Mucosa of descending colon (tissue), 3 donors: ENCODE measurements around the gene BEAN1. TPM values are rescaled to one million over a fixed set of nuclear protein-coding genes. Genes with fewer than 3 reads are reported as not detected.
A peak's percentile ranks its signal among the peaks of the same experiment; 100 is the strongest.

ENCODE experiments used
- ATAC-seq: fragments of 200-7000 bp; cut with Tn5 transposase; one replicate; pipeline ENCODE4 v1.9.1; 2020; ENCODE audit warnings: mild to moderate bottlenecking, moderate library complexity
- DNase-seq, 3 donors: peaks; one replicate each; pipeline ENCODE4 v3.0.0-alpha.2; 2020
- H3K36me3 ChIP-seq: fragments of 200-600 bp; one replicate; pipeline ENCODE4 v1.8.0; 2021; ENCODE audit warnings: low read depth, mild to moderate bottlenecking
- H3K4me1 ChIP-seq: fragments of 200-600 bp; one replicate; pipeline ENCODE4 v1.8.0; 2021; ENCODE audit warnings: low read depth, mild to moderate bottlenecking
- H3K4me3 ChIP-seq: fragments of 200-600 bp; one replicate; pipeline ENCODE4 v1.8.0; 2021; ENCODE audit warnings: mild to moderate bottlenecking
- H3K9me3 ChIP-seq: fragments of 200-600 bp; one replicate; pipeline ENCODE4 v1.8.0; 2021; ENCODE audit warnings: mild to moderate bottlenecking
- intact Hi-C, 2 donors: fragments of 100-400 bp; cut with DNase I in 1 of 2; cut with micrococcal nuclease in 1 of 2; formaldehyde crosslinking; loops; one replicate each; pipeline versions ENCODE4 v1.11.0 to v1.11.1; 2022; cut with DNase I, micrococcal nuclease
- total RNA-seq, 3 donors: library from RNA; stranded (reverse); fragmentation: NEBNext Ultra II Directional in 2 of 3; extraction: Animal tissue kit (Norgen Biotek cat#: 25700) in 2 of 3; gene quantifications; one replicate each; pipeline versions ENCODE4 v1.2.1 to v1.2.4, GENCODE V29; 2021 to 2023
- TF ChIP-seq, protein P1 (sequence below): fragments of 200-600 bp; IDR thresholded peaks from one replicate; pipeline ENCODE4 v1.8.0; 2022; ENCODE audit warnings: antibody characterized with exemption, mild to moderate bottlenecking
- donor health status: DM: no; HTN: no; CAD: no; lungs with moderate emphysema.
- donor health status: DM: no; HTN: no; CAD: no.
- donor health status: DM: no; HTN: yes; CAD: no.

Gene BEAN1
- total RNA-seq, 3 donors from 2014 or later, result 0.22 TPM; not detected in 2

DNA sequence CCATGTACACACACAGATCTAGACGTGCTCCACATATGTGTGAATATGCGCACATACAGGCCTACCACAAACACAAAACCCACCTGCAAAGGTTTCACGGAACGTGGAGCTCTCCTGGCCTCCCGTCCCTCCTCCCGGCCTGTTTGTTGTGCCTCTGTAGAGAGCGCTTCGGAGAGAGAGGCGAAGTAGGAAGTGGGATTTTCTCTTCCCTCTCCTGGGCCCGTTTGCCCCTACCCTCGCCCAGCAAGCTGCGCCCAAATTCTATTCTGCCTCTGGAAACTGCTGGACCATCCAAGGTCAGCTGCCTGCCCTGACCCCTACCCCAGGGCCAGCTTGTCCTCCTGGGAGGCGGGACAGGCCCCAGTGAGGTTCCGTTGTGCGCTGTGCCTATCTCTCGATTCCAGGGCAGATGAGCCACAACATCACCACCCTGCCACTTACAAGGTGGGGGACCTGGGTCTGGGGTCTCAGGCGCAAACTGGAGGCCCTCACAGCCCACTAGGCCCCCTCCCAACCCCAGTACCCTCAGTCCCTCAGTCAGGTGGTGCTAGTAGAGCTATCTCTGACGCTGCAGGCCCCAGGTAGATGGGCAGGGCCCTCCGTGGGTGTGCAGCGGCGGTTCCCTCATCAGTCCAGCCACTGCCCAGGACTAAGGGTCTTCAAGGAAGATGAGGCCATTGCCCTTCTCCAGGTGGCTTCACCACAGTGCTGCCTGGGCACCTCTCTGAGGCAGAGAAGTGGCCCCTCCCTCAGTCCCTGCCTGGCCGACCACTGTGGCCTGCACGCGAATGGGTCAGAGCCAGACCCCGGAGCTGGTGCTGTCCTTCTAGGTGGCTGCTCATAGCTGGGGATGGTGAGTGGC is 54.2 kb downstream of the BEAN1 start:
- Histone ChIP-seq H3K4me1 (no peaks in the 10 kb centered on the region), H3K9me3 (no peaks in the 10 kb centered on the region), H3K36me3 (no peaks in the 10 kb centered on the region), H3K4me3 (no peak overlapping the region)
- peak in 1 of 3 donors; percentile 17 for DNase-seq
- intact Hi-C loops, result loop anchor here in 1 of 2 donors (5.0 kb wide), 1 partner anchor 74 kb away; no protein-coding TSS in a partner anchor
- ATAC-seq, result no peak
- TF ChIP-seq, protein P1, sequence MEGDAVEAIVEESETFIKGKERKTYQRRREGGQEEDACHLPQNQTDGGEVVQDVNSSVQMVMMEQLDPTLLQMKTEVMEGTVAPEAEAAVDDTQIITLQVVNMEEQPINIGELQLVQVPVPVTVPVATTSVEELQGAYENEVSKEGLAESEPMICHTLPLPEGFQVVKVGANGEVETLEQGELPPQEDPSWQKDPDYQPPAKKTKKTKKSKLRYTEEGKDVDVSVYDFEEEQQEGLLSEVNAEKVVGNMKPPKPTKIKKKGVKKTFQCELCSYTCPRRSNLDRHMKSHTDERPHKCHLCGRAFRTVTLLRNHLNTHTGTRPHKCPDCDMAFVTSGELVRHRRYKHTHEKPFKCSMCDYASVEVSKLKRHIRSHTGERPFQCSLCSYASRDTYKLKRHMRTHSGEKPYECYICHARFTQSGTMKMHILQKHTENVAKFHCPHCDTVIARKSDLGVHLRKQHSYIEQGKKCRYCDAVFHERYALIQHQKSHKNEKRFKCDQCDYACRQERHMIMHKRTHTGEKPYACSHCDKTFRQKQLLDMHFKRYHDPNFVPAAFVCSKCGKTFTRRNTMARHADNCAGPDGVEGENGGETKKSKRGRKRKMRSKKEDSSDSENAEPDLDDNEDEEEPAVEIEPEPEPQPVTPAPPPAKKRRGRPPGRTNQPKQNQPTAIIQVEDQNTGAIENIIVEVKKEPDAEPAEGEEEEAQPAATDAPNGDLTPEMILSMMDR, result no peak

DNA sequence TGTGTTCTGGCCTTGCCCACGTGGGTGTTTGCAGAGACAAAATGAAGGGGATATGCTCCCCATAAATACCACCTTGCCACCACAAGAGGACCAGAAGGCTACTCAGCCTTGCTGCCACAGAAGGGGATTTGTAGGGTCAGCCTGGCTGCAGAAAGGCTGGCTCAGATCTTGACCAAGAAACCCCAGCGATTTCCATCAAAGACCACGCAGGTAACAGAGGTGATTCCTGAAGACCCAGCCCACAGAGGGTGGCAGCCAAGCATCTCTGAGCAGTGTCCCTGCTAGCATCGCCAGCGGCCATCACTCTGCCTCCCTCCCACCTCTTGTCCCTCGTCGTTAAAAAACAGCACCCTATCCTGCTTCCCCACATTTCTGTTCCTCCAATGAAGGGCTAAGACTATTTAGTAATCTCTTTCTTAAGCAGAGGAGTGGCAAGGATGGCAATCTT is 54.9 kb downstream of the BEAN1 start:
- intact Hi-C loops, result loop anchor here (2.0 to 5.0 kb wide), 2 partner anchors 75 kb away; no protein-coding TSS in a partner anchor

DNA sequence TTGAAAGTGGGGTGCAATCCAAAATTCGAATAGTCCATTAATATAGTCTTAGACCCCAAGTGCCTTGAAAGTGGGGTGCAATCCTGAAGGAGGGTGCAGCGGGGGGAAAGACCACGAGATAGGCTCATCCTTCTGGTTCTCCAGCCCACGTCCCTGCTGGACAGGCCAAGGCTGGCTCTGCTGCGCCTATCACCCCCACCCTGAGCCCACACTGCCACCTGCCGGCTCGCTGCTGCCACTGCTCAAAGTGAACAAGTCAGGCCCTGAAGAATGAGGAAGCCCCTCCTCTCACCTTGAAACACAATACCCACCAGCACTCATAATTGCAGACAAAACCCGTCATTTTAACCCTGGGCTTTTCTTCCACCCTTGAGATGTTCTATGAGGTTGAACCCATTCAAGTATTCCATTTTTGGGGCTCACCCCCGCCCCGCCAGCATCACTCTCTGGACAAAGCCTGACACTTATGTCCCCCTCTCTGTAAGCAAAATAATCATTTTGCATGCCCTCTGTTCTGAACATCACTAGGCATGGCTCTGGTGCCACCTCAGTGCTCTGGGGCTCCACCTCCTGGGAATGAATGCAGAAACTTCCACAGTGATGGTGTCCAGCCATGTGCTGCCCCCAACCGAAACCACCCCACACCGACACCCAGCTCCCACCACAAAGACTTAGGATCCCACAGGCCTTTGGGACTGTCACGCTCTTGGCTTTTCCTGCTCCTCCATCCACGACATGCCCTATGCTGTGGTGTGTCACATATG is 56.8 kb downstream of the BEAN1 start:
- no peaks in the 10 kb centered on the region for H3K4me1 ChIP-seq
- TF ChIP-seq, protein P1, result peak; percentile 88
- H3K36me3 ChIP-seq, result no peaks in the 10 kb centered on the region
- no peaks in the 10 kb centered on the region for H3K9me3 ChIP-seq
- no peak overlapping the region for H3K4me3 ChIP-seq
- DNase-seq (peak; percentile 74 to 83 (median 82)), ATAC-seq (peak; percentile 84)
- intact Hi-C loops, result loop anchor here (2.0 to 5.0 kb wide), 2 partner anchors 77 kb away; no protein-coding TSS in a partner anchor

More for the DNA sequence above, 54.9 kb downstream of the BEAN1 start:
- ATAC-seq (no peak), DNase-seq (no peak)
- no peak overlapping the region for H3K4me3 ChIP-seq
- no peaks in the 10 kb centered on the region for H3K4me1 ChIP-seq
- no peaks in the 10 kb centered on the region for H3K9me3 ChIP-seq
- no peaks in the 10 kb centered on the region for H3K36me3 ChIP-seq
- TF ChIP-seq, protein P1, result no peak

DNA sequence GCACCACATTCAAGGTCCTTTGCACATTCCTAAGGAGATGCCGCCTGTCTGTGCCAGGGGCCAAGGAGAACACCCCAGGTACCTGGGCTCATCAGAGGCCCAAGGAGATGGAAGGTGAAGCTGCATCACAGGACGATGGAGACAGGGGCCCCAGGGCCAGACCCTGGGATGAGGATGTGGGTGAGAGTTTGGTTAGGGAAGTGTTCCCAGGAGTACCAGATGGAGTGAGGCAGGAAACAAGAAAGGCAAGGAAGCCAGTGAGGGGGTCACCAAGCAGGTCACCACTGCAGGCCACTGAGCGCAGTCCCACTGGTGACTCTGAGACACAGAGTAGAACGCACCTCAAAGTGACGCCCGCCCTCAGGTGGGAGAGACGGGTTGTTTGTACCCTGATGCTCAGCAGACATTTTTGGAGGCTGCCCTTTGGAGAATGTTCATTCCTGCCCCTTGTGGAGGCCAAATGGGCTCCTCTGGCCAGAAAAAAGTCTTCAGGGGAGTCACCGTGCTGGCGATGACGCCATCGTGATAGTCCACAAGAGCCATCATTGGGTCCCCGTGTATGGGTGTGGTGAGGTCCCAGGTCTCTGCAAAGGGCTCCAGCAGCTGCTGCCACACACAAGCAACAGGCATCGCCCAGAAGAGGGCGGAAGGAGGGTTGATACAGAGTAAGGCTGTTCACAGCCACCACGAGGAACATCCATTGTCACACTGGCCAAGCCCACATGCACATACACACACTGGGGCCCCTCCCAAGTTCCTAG is 57.5 kb downstream of the BEAN1 start:
- intact Hi-C loops, result loop anchor here in 1 of 2 donors (5.0 kb wide), 1 partner anchor 77 kb away; no protein-coding TSS in a partner anchor
- TF ChIP-seq, protein P1, result no peak
- no peaks in the 10 kb centered on the region for H3K9me3 ChIP-seq
- no peaks in the 10 kb centered on the region for H3K36me3 ChIP-seq
- no peaks in the 10 kb centered on the region for H3K4me1 ChIP-seq
- no peak for ATAC-seq
- no peak overlapping the region for H3K4me3 ChIP-seq
- DNase-seq, result peak in 1 of 3 donors; percentile 20

DNA sequence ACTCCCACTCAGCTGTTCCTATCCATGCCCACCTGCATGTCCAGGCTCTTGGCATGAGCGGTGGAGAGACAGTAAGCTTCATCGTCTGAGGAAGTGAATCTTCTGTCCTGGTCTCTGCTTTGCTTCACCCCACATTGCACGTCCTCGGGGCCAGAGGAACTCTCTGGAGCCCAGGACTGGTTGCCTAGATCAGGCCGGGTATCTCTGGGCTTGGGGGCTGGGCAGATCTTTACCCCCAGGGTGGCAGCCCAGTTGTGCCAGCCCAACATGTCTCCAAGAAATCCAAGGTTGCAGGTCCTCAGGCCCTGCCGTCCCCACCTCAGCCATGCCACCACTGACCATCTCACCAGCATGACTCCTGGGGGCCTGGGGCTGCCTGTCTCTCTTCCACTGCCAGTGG is 58.3 kb downstream of the BEAN1 start:
- intact Hi-C loops, result no loop called here
- TF ChIP-seq, protein P1, result no peak
- Histone ChIP-seq H3K4me1 (no peaks in the 10 kb centered on the region), H3K9me3 (no peaks in the 10 kb centered on the region), H3K36me3 (no peaks in the 10 kb centered on the region), H3K4me3 (no peak overlapping the region)
- no peak for ATAC-seq
- peak in 1 of 3 donors; percentile 17 for DNase-seq
